ENCODE data around the gene GNB2.

Gene GNB2

DNA sequence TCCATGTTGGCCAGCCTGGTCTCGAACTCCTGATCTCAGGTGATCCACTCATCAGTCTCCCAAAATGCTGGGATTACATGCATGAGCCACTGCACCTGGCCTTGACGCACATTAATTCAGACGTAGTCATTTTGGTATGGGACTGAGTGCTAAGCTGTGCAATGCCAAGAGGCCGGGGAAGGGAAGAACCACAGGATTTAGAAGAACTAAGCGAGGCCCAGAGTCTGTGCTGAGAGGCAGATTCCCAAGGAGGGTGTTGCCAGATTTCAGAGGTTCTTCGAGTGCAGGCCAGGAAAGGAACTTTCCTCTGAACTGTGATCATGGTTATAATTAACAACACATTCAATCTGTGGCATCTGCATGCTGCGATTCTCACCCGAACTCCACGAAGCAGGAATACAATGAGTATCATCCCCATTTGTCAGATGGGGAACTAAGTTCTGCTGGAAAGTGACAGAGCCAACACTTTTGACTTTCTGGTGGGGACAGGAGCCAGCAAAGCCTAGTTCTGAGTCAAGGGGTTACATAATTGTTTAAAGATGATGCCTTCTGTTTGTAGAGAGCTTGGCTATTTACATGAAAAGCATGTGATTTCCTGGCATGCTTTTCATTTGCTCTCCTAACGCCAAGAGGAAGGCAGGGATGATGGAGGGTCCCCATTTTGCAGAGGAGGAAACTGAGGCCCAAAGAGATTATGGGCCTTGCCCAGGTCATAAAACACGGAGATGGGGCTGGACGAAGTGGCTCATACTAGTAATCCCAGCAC lies 53.6 kb downstream of the GNB2 start:
- DNase-seq (ENCODE audit: extremely low read depth, low read depth): peak; percentile 44
- TF ChIP-seq, protein P1, sequence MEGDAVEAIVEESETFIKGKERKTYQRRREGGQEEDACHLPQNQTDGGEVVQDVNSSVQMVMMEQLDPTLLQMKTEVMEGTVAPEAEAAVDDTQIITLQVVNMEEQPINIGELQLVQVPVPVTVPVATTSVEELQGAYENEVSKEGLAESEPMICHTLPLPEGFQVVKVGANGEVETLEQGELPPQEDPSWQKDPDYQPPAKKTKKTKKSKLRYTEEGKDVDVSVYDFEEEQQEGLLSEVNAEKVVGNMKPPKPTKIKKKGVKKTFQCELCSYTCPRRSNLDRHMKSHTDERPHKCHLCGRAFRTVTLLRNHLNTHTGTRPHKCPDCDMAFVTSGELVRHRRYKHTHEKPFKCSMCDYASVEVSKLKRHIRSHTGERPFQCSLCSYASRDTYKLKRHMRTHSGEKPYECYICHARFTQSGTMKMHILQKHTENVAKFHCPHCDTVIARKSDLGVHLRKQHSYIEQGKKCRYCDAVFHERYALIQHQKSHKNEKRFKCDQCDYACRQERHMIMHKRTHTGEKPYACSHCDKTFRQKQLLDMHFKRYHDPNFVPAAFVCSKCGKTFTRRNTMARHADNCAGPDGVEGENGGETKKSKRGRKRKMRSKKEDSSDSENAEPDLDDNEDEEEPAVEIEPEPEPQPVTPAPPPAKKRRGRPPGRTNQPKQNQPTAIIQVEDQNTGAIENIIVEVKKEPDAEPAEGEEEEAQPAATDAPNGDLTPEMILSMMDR (IDR thresholded peaks at IDR 0.05; ENCODE audit: low read depth, low read length, missing control alignments): no peak
- H3K4me3 ChIP-seq (replicated peaks; ENCODE audit: low read depth, low read length): no peak overlapping the region

DNA sequence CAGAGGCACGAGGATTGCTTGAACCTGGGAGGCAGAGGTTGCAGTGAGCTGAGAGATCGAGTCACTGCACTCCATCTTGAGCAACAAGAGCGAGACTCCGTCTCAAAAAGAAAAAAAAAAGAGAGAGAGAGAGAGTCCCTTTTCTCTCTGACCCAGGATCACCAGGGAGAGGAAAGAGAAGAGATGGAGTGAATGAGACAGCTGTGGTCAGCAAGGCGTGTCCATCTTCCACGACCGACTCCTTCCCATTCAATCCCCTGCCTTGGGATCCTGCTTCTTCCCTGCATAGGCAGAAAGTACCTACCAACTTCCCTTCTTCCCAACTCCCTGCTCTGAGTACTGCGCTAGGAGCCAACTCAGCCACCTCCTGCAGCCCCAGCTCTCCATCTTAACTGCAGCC lies 54.7 kb downstream of the GNB2 start:
- no peak for DNase-seq (ENCODE audit: extremely low read depth, low read depth)
- TF ChIP-seq, protein P1 (IDR thresholded peaks at IDR 0.05; ENCODE audit: low read depth, low read length, missing control alignments): no peak
- H3K4me3 ChIP-seq (replicated peaks; ENCODE audit: low read depth, low read length): no peak overlapping the region
